Aortic smooth muscle cell (primary cell): Measurements from ENCODE around the gene PPP2R5D. TPM values are rescaled to one million over a fixed set of nuclear protein-coding genes. Genes with fewer than 3 reads are reported as not detected.

Experiments used
- total RNA-seq: library from RNA; depleted of rRNA; stranded (reverse); fragments of >200 nt; gene quantifications from 2 replicates; pipeline ENCODE4 v1.2.3, GENCODE V29; 2014

PPP2R5D gene
- 37.7 and 40.0 TPM in 2 replicates for total RNA-seq

DNA sequence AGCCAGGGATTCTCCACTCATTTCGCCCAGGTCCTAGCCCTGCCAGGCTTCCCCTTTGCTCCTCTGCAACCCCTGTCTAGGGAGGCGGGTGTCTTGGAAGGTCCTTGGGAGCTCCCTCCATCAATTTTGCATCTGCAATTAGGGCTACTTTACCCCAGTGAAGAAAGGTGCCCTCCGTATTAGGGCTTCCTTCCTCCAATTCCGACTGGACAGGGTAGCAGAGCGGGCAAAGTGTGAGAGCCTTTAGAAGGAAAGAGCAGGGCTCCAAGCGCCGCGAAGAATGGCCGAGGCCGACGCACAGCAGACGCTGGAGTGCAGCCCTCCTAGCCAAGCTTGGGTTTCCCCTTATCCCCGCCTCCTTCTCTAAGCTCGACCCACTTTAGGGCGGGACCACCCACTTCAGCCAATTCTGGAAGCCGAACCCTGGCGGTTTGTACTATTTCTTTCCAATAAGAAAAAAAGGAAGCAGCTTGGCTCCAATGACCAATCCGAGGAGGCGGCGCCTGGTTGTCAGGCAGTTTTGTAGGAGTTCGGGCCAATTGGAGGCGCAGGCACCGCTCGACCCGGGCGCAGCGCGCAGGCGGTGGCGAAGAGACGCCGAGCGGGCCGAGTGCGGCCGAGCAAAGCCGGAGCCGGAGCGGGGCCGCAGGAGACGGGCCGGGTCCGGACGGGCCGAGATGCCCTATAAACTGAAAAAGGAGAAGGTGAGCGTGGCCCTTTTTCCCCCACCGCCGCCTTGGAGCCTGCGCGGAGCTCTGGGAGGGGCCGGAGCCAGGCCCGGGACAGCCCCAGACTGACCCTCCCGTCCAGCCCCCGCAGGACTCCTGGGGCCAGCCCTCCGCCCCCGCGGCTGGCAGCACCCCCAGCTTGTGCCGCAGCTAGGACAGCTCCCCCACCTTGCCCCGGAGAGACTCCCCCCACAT is at the start of gene PPP2R5D:
TSS of gene PPP2R5D (plus strand) at position 570 of the 923 bp plus-strand sequence. CDS start at position 678, 108 bp downstream.

DNA sequence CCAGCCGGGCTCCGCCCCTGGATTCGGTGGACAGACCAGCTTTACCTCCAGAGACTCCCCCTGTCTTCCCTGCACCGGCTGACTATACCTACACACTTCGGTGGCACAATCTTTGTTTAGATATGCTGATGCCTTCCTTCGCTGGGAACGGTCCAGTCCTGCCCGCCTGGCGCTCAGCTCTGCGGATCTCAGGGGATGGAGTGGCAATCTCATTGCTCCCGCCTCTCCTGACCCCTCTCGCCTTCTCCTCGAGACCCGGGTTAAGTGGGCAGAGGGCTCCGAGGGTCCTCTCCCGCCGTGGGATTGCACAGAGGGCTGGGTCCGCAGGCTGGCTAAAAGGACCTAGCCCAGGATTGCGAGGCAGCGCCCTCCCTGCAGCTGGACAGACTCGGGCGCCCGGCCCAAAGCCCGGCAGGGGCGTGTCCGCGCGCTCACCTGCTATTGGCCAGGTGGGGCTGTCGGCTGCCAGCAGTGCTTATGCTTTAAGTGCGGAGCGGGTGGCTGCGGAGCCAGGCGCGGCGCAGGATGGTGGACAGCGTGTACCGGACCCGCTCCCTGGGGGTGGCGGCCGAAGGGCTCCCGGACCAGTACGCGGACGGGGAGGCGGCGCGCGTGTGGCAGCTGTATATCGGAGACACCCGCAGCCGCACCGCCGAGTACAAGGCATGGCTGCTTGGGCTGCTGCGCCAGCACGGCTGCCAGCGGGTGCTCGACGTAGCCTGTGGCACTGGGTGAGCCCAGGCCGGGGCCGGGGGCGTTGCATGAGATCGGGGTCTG is 23.9 kb upstream of the PPP2R5D start, which contains the start of gene GNMT:
TSS of gene GNMT (plus strand) at position 512 of the 777 bp plus-strand sequence. CDS start at position 526, 14 bp downstream.

DNA sequence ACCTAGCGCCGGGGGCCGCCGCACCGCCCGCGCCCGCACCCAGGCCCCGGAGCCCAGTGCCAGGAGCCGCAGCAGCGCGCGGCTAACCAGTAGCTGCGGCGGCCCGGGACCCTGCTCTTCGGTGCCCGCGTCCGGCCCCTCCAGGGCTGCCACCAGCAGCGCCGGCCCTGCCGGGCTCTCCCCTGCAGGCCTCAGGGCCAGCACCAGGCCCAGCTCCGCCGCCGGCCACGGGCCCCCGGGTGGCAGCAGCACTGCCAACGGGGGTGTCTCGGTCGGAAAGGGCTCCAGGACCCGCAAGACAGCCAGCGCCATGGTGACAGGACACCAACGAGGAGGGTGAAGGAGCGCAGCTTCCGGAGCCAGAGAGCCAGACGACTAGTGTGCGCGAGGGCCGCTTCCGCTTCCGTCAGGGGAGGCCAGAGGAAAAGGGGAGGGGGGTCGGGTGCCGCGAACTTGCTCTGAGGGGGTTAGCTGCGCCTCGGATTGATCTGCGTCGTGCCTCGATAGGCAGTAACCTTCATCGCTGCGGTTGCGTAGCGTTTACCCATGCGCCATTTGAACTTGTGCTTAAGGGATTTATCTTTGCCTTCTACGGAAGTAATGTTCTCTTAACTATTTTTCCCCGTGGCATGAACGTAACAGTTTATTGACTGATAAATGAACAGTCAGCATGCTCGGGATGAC is 5.4 kb upstream of the PPP2R5D start, which contains the start of gene PEX6:
TSS of gene PEX6 (minus strand) at position 343 of the 684 bp plus-strand sequence. CDS start at position 312, 31 bp downstream.

DNA sequence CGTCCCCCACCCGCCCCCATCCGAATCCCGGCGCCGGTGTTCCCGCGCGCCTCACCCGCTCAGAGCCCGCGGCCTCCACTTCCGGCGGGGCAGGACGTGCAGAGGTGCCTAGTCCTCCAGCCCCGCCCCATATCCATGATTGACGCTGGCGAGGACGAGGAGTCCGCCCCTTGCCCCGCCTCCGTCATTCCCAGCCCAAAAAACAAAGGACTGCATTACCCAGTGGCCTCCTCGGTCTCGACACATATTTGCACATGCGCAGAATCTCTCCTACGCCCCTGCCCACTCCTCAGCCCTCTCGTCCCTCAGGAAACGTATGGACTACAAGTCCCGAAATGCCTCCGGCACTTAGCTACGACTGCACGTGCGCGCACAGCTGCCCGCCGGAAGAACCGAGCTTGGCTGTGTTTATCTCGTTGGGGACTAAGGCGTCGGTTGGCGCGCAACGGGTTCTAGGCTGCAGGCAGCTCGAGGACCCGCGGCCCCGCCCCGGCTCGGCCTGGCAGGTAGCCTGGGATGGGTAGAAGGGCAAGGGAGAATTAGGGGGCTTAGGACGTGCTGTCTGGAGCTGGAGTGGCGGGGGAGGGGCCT is 29.6 kb downstream of the PPP2R5D start, which contains the start of the genes KLHDC3 and MEA1:
TSS of gene KLHDC3 (plus strand) at position 407 of the 591 bp plus-strand sequence. CDS start 2,944 bp downstream, outside the sequence.
TSS of gene MEA1 (minus strand) at position 104 of the 591 bp plus-strand sequence. CDS start 133 bp downstream, outside the sequence.

DNA sequence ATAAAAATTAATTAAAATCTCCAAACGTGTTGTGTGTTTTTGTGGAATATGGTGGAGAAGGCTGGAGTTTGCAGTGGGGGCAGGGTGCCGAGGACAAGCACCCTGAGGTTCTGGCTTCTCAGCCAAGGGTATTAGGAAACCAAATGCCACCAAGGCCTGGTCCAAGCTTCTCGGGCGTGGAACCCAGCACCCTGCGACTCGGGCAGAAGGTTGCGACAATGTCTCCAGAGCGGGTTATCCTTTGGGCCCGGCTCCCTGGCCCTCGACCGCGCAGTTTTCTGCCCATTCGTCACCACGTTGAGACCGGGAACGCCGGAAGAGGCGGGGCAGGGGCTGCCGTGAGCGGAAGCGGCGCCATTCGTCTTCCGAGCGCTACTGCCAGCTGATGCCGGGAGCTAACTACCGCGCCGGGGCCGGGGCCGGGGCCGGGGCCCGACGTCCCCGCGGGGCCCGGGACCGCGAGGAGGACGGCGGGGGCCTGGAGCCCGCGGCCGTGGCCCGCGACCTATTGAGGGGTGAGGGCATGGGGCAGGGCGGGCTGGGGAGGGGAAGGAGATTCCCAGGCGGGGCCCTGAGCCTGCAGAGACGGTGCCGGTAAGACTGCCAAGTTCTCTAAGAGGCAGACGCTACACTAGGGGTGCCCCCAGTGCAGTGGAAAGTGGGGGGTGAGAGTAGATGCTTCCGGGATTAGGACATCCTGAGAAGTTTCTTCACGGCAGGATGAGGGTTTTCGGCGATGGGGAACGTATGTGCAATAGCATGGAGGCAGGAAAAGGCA is 37.1 kb downstream of the PPP2R5D start, which contains the start of gene RRP36:
TSS of gene RRP36 (plus strand) at position 354 of the 778 bp plus-strand sequence. CDS start at position 386, 32 bp downstream.

DNA sequence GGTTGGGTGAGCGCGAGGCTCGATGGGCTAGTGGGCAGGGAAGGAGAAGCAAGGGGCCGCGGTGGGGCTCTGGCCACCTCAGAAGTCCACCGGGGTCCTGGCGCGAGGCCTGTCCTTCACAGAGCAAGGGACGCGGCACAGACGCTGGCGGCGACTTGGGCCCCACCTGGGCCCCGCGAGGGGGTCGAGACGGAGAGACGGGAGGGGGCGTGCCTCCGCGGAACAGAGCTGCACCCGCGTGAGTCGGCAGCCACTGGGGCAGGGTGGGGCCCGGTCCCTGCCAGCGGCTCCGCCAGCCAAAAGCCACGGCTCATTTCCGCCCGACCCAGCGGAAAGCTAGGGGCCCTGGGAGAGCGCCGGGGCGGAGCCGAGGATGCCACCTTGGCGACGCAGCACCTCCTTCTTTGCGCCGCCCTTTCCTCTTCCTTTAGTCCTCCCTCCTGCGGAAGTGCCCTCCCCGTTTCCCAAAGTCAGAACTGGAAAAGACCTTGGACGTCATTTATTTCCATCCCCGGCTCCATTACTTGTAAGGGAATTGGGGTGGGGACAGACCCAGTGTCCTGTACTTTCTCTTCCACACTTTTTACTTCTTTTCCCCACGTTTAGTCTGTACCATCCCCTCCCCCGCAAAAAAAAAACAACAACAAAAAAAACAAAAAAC is 69.3 kb downstream of the PPP2R5D start, which contains the start of gene CUL7:
TSS of gene CUL7 (minus strand) at position 307 of the 661 bp plus-strand sequence. CDS start 1,063 bp downstream, outside the sequence.

DNA sequence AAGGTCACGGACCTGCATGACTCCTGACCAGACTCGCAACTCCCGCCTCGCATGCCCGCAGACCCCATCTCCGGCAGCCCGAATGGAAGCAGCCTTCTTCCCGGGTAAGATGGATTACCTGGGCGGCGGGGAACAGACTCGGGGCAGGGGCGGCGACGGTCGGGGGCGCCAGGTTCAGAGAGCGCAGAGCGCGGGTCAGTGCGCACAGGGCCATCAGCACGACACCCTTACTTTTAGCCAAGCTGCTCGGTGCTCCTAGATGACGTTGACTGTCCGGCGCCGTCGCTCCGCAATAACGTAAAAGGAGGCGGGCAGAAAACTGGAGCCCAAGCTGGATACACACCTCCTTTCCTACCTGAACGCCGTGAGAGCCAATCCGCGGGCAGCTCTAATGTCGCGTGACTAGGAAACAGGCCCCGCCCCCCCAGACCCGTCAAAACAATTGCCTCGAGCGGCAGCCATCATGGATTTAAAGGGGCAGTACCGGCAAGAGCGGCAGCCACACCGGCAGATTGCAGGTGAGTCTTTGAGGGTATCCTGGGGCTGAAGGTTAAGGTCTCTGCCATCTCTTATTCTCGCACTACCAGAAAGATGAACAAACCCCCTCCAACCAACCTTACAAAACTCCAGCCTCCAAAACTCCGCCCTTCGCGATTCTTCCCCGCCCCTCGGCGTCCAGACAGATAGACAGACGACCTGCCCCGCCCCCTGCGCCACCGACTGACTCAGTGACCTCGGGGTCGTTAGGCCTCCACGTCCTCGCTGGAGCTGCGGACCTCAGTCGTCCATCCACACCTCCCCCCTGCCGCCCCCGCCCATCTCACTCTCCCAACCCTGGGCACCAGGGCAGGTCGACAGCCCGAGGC is 75.0 kb downstream of the PPP2R5D start, which contains the start of the genes KLC4 and MRPL2:
TSS of gene KLC4 (plus strand) at position 464 of the 866 bp plus-strand sequence. CDS start 1,705 bp downstream, outside the sequence.
TSS of gene MRPL2 (minus strand) at position 267 of the 866 bp plus-strand sequence. CDS start at position 214, 53 bp downstream.

Other genes starting within 250 kb of the PPP2R5D start
- 38.6 and 40.6 TPM in 2 replicates for gene TBCC, start 238.5 kb upstream of the PPP2R5D start, total RNA-seq
- 6.2 and 8.0 TPM in 2 replicates for gene BICRAL, start 202.5 kb upstream of the PPP2R5D start, total RNA-seq
- gene RPL7L1, start 105.0 kb upstream of the PPP2R5D start, total RNA-seq, result 78.2 and 79.4 TPM in 2 replicates
- 0.12 TPM in 1 of 2 replicates, not detected in the other for gene PTCRA, start 68.5 kb upstream of the PPP2R5D start, total RNA-seq
- 25.8 and 31.8 TPM in 2 replicates for gene CNPY3, start 55.1 kb upstream of the PPP2R5D start, total RNA-seq
- 0.19 TPM in 1 of 2 replicates, not detected in the other for gene GNMT, start 23.8 kb upstream of the PPP2R5D start, total RNA-seq
- gene PEX6, start 5.4 kb upstream of the PPP2R5D start, total RNA-seq, result 24.0 and 35.3 TPM in 2 replicates
- gene MEA1, start 29.4 kb downstream of the PPP2R5D start, total RNA-seq, result 81.7 and 91.8 TPM in 2 replicates
- gene KLHDC3, start 29.7 kb downstream of the PPP2R5D start, total RNA-seq, result 78.5 and 82.6 TPM in 2 replicates
- 100.0 and 110 TPM in 2 replicates for gene RRP36, start 37.1 kb downstream of the PPP2R5D start, total RNA-seq
- 28.1 and 36.9 TPM in 2 replicates for gene CUL7, start 69.3 kb downstream of the PPP2R5D start, total RNA-seq
- 15.3 and 16.6 TPM in 2 replicates for gene MRPL2, start 74.9 kb downstream of the PPP2R5D start, total RNA-seq
- 11.4 and 15.2 TPM in 2 replicates for gene KLC4, start 75.1 kb downstream of the PPP2R5D start, total RNA-seq
- gene PTK7, start 91.7 kb downstream of the PPP2R5D start, total RNA-seq, result 13.2 and 13.7 TPM in 2 replicates
- 14.5 and 15.7 TPM in 2 replicates for gene SRF, start 186.7 kb downstream of the PPP2R5D start, total RNA-seq
- gene CUL9, start 197.6 kb downstream of the PPP2R5D start, total RNA-seq, result 21.3 and 23.7 TPM in 2 replicates
- gene DNPH1, start 244.9 kb downstream of the PPP2R5D start, total RNA-seq, result 42.3 and 45.3 TPM in 2 replicates